ENCODE results near the gene CFL1. TPM values are rescaled to one million over a fixed set of nuclear protein-coding genes. Genes with fewer than 3 reads are reported as not detected.

Gene CFL1
- total RNA-seq, 1 experiment from 2014 or later: 1,621 TPM

Other genes with a start within 250 kb of the CFL1 start
- 7.4 and 9.1 TPM in 2 replicates for gene MAP3K11, start 244.0 kb downstream of the CFL1 start, total RNA-seq (2014; rRNA removed; shearing (Covaris generic))
- gene PCNX3, start 242.4 kb downstream of the CFL1 start, total RNA-seq (2014; rRNA removed; shearing (Covaris generic)): 11.7 TPM in 2 replicates
- gene SIPA1, start 220.1 kb downstream of the CFL1 start, total RNA-seq (2014; rRNA removed; shearing (Covaris generic)): 11.3 and 18.4 TPM in 2 replicates
- 26.3 and 48.1 TPM in 2 replicates for gene RELA, start 195.3 kb downstream of the CFL1 start, total RNA-seq (2014; rRNA removed; shearing (Covaris generic))
- gene KAT5, start 145.9 kb downstream of the CFL1 start, total RNA-seq (2014; rRNA removed; shearing (Covaris generic)): 39.1 and 45.1 TPM in 2 replicates
- 24.2 and 36.1 TPM in 2 replicates for gene RNASEH2C, start 137.4 kb downstream of the CFL1 start, total RNA-seq (2014; rRNA removed; shearing (Covaris generic))
- 4.6 and 6.1 TPM in 2 replicates for gene AP5B1, start 77.2 kb downstream of the CFL1 start, total RNA-seq (2014; rRNA removed; shearing (Covaris generic))
- gene OVOL1, start 71.1 kb downstream of the CFL1 start, total RNA-seq (2014; rRNA removed; shearing (Covaris generic)): not detected in 2 replicates
- not detected in 2 replicates for gene SNX32, start 24.2 kb downstream of the CFL1 start, total RNA-seq (2014; rRNA removed; shearing (Covaris generic))
- 13.6 and 20.0 TPM in 2 replicates for gene MUS81, start 2.3 kb upstream of the CFL1 start, total RNA-seq (2014; rRNA removed; shearing (Covaris generic))
- 0.33 and 3.9 TPM in 2 replicates for gene EFEMP2, start 14.6 kb upstream of the CFL1 start, total RNA-seq (2014; rRNA removed; shearing (Covaris generic))
- not detected in 2 replicates for gene CTSW, start 21.7 kb upstream of the CFL1 start, total RNA-seq (2014; rRNA removed; shearing (Covaris generic))
- 175 and 231 TPM in 2 replicates for gene FIBP, start 30.3 kb upstream of the CFL1 start, total RNA-seq (2014; rRNA removed; shearing (Covaris generic))
- gene CCDC85B, start 32.5 kb upstream of the CFL1 start, total RNA-seq (2014; rRNA removed; shearing (Covaris generic)): 35.8 and 44.2 TPM in 2 replicates
- gene FOSL1, start 42.2 kb upstream of the CFL1 start, total RNA-seq (2014; rRNA removed; shearing (Covaris generic)): 12.9 and 18.0 TPM in 2 replicates
- 13.4 and 14.3 TPM in 2 replicates for gene C11orf68, start 60.9 kb upstream of the CFL1 start, total RNA-seq (2014; rRNA removed; shearing (Covaris generic))
- gene DRAP1, start 61.2 kb upstream of the CFL1 start, total RNA-seq (2014; rRNA removed; shearing (Covaris generic)): 181 and 235 TPM in 2 replicates
- not detected in 2 replicates for gene TSGA10IP, start 87.3 kb upstream of the CFL1 start, total RNA-seq (2014; rRNA removed; shearing (Covaris generic))
- gene SART1, start 103.6 kb upstream of the CFL1 start, total RNA-seq (2014; rRNA removed; shearing (Covaris generic)): 43.3 and 43.4 TPM in 2 replicates
- gene EIF1AD, start 144.0 kb upstream of the CFL1 start, total RNA-seq (2014; rRNA removed; shearing (Covaris generic)): 20.7 and 32.4 TPM in 2 replicates
- 31.5 and 85.2 TPM in 2 replicates for gene BANF1, start 144.3 kb upstream of the CFL1 start, total RNA-seq (2014; rRNA removed; shearing (Covaris generic))
- gene CST6, start 153.8 kb upstream of the CFL1 start, total RNA-seq (2014; rRNA removed; shearing (Covaris generic)): not detected in 2 replicates
- 2.6 and 4.6 TPM in 2 replicates for gene CATSPER1, start 168.3 kb upstream of the CFL1 start, total RNA-seq (2014; rRNA removed; shearing (Covaris generic))
- gene GAL3ST3, start 191.0 kb upstream of the CFL1 start, total RNA-seq (2014; rRNA removed; shearing (Covaris generic)): not detected in 2 replicates
- gene SF3B2, start 194.2 kb upstream of the CFL1 start, total RNA-seq (2014; rRNA removed; shearing (Covaris generic)): 135 and 140 TPM in 2 replicates
- 7.6 and 8.9 TPM in 2 replicates for gene PACS1, start 212.1 kb upstream of the CFL1 start, total RNA-seq (2014; rRNA removed; shearing (Covaris generic))